ENCODE measurements around the gene ZBTB20.

GRCh38 chr3:115089481-115089880, 57.6 kb downstream of the ZBTB20 start:
- TF ChIP-seq CEBPB (IDR thresholded peaks at IDR 0.05; ENCODE audit: borderline replicate concordance in 1 of 2, low read depth in 2 of 2, low read length in 2 of 2) = no peak
- TF ChIP-seq EZH2 (IDR thresholded peaks at IDR 0.05; ENCODE audit: borderline replicate concordance, control insufficient read depth, low read depth, low read length) = no peak
